Retina (tissue), 1 donor: ENCODE results near the gene CALCOCO1.
"Not testable (repeated sequence)": the region's sequence is repeated elsewhere in the genome, so short reads cannot be mapped to it uniquely, and the experiment has no call there.

Experiments
- DNase-seq: peaks from one replicate; pipeline ENCODE4 v3.0.0-alpha.2; 2016

The CALCOCO1 gene

DNA sequence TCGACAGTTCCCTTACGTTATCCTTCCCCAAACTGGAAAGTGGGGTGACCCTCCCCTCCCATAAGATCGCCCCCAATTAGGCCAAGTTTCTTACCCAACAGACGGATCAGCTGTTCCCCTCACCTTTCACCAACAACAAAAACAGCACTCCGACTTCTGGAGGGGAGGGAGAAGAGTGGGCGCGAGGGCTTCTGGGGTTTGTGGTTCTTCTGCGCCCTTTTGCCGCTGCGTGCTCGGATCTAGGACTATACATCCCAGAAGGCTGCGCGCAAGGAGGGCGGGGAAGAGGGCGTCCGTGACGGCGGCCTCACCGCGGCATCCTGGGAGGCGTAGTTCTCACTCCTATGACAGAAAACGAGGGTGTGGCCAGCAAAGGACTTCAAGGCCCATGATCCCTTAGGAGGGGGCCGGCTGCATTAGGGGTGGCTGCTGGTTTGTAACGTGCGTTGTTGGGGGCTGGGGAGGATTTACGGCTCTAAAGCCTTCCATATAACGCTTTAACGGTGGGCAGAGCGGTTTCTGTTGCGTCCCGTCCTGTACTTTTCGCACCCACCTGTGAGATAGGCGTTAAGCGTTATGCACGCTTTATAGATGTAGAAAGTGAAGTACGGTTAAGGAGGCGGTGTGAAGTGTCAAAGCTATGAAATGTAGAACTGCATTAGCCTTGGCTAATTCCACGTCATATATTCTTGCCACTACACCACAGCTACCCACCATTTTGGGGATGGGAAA, at the start of gene CALCOCO1:
CALCOCO1 (minus strand) TSS at position 143 of the 732 bp plus-strand sequence. CDS start 2,210 bp downstream, outside the sequence.
- peak; percentile 97 for DNase-seq

DNA sequence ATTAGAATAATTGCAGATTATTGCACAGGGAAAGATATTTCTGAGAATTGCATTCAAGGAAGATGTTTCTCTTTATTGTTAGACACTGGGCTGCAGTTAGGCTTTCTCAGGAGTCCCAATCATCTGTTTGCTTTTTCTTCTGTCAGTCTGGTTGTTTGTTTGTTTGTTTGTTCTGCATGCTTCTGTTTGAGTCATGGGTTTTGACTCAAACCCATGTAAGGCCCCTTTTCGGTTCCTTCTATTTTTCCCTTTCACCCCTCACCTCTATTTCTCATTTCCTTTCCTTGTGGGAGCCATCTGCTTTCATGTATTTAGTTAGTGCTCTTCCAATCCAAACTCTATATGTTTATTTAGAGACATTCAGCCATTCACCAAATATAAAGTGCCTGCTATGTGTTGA, 49.6 kb upstream of the CALCOCO1 start:
- DNase-seq, result no peak

- DNase-seq, result no peak
These were observed 48.4 kb upstream of the CALCOCO1 start for GRCh38 chr12:53775478-53776145.

DNA sequence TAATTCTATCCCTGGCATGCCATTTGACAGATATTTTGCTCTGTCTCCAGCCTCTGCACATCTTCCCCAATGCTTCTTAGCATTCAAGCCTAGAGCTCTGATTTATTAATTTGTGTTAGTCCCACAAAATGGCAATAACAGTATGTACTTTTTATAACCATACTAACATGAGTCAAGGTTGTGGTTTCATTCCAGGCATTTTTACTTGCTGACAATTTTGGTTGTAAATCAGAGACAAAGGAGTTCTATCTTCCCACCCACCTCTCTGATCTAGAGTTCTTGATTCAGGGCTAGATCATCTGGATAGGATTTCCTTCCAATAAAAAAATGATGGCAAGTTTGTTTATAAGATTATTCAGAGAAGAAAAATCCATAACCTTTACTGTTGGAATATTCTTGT, 43.0 kb upstream of the CALCOCO1 start:
- DNase-seq, result no peak

GRCh38 chr12:53768976-53769375, 41.7 kb upstream of the CALCOCO1 start:
- DNase-seq, result no peak

GRCh38 chr12:53766881-53767280, 39.6 kb upstream of the CALCOCO1 start:
- no peak for DNase-seq

GRCh38 chr12:53765891-53766290, 38.6 kb upstream of the CALCOCO1 start:
- DNase-seq, result no peak

DNA sequence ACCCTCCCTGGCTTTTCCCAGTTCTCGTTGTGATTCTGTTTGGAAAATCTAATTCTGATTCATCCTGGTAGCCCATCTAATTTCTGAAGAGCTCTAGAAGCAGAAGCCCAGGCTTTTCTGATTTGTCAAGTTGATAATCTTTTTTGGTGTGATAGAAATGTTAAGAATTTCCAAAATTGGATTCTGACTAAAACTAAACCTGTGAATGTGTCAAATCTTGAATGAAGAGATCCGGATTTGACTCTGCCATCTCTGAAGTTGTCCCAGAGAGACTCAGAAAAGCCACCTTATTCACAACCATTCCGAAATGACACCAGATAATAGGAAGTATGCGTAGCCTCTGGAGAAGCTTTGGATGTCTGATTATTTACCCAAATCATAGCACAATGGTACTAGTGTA, 37.4 kb upstream of the CALCOCO1 start:
- DNase-seq, result no peak

- DNase-seq, result not testable (repeated sequence)
These were observed 35.5 kb upstream of the CALCOCO1 start for GRCh38 chr12:53762793-53763192.

DNA sequence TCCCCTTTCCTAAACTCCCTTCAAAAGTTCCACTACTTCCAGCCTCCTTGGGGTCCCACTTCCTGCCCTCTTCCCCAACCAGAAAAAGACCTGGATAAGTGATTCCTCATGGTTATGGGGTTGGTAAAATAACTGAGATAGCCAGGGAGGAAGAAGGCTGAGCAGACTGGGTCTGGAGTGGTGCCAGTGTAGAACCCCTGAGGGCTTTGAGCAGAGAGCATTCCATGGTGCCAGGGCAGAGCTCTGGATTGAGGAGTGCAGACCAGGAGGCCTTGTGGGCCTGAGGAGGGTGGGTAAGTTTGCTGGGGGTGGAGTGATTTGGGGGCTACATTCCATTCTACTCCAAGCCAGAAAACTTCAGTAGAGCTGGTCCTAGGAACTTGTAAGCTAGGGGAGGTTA, 34.1 kb upstream of the CALCOCO1 start:
- no peak for DNase-seq

DNA sequence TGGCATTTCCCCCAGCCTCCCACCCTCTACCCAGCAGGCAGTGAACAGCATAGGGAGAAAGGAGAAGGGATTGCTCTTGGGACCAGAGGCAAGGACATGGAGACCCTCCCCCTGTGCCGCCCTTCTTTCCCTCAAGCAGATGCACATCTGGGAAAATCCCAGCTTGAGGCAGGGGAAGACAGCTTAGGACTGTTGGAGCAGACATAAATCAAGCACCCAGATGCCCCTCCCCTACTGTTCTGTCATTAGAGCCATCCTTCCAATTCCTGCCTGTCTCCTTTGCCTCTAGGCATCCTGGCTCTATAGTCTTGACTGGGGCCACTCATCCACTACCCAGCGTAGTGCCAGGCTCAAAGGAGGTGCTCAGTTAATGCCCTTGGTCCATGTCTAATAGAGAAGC, 32.0 kb upstream of the CALCOCO1 start:
- peak; percentile 28 for DNase-seq

GRCh38 chr12:53758730-53759103, 31.5 kb upstream of the CALCOCO1 start:
- no peak for DNase-seq

GRCh38 chr12:53758081-53758729, 31.0 kb upstream of the CALCOCO1 start:
- peak; percentile 31 for DNase-seq

- DNase-seq, result peak; percentile 97
These were observed 30.0 kb upstream of the CALCOCO1 start for GRCh38 chr12:53757101-53757770.

DNA sequence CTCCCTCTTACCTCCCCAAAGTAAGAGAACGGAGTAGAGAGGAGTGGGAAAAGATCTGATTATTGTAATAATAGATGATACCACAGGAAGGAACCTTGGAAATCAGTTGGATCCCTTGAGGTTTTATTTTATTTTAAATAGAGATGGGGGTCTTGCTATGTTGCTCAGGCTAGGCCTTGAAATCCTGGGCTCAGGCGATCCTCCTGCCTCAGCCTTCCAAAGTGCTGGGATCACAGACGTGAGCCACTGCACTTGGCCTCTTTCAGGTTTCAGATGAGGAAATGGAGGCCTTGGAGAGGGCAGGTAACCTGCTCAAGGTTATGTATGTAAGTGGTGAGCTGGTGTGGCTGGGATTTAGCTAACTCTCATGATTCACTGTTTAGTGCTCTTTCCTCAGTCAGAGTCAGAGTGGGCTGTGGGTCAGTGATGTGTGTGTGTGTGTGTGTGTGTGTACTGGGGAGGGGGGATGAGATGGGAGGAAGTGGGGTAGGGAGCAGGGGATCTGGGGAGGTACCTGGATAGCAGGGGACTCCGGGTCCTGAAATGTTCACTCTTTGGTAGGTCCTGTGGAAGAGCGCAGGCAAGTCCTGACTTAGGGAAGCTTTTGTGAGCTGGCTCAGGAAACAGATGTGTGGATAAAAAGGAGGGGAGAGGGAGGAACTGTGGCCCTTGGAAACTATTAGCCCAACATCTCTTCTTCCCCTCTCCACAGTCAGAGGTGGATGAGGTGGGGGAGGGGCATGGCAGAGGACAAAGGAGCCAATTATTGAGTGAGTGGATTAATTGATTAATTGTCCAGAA, 29.2 kb upstream of the CALCOCO1 start:
- DNase-seq, result no peak

GRCh38 chr12:53755893-53756292, 28.6 kb upstream of the CALCOCO1 start:
- peak; percentile 16 for DNase-seq

- peak; percentile 6 for DNase-seq
These were observed 28.2 kb upstream of the CALCOCO1 start for GRCh38 chr12:53755451-53755891.

GRCh38 chr12:53754633-53755264, 27.5 kb upstream of the CALCOCO1 start:
- DNase-seq, result peak; percentile 35

DNA sequence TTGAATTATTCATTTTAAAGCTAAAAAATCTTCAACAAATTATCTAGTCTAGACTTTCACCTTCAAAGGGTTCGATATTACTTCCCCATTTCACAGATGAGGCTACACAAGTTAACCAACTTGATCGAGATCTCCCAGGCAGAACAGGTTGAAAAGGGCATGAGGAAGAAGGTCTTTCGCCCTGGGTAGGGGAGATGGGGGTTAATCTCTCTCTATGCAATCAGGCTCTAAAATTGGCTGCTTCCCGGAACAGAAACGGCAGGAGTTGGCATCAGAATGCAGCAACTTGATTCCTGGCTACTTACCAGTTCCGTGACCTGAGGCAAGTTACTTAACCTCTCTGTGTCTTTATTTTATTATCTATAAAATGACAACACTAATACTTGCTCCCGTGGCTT, 26.9 kb upstream of the CALCOCO1 start:
- DNase-seq, result no peak

- DNase-seq, result peak; percentile 86
These were observed 25.4 kb upstream of the CALCOCO1 start for GRCh38 chr12:53752621-53753020.

DNA sequence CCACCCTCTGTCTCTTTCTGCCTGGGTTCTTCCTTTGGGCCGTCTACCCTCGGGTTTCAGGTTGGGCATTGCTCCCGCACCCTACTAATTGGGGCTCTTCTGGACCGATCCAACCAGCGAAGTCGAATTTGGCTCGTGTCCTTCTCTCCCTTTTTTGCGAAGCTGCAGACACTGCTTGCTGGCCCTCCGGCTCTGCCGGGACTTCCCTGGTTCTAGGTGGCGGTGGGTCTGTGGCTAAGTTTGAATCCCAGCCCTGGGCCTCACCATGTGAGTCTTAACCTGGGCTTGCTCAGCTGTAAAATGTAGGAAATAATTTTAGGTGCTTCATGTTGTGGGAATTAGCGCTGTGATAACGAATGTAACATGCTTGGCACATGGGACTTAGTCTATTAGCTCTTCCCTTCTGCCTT, 24.9 kb upstream of the CALCOCO1 start:
- DNase-seq, result peak; percentile 80
